Measurements from ENCODE around the gene NMNAT2.
"Not testable (repeated sequence)": the region's sequence is repeated elsewhere in the genome, so short reads cannot be mapped to it uniquely, and the experiment has no call there.

Gene NMNAT2

GRCh38 chr1:183416850-183417771 is 1.1 kb downstream of the NMNAT2 start:
- DNase-seq (ENCODE audit: low read depth in 2 of 2), result peak; percentile 11 to 29

- no peak for DNase-seq (ENCODE audit: low read depth in 2 of 2)
These were observed 3.8 kb downstream of the NMNAT2 start for GRCh38 chr1:183414365-183414764.

GRCh38 chr1:183411091-183411490 is 7.1 kb downstream of the NMNAT2 start:
- DNase-seq (ENCODE audit: low read depth in 2 of 2), result no peak

GRCh38 chr1:183407961-183408360 is 10.2 kb downstream of the NMNAT2 start:
- no peak for DNase-seq (ENCODE audit: low read depth in 2 of 2)

- no peak for DNase-seq (ENCODE audit: low read depth in 2 of 2)
These were observed 10.7 kb downstream of the NMNAT2 start for GRCh38 chr1:183407474-183407873.

- DNase-seq (ENCODE audit: low read depth in 2 of 2), result no peak
These were observed 13.7 kb downstream of the NMNAT2 start for GRCh38 chr1:183404476-183404875.

GRCh38 chr1:183403498-183403897 is 14.7 kb downstream of the NMNAT2 start:
- no peak for DNase-seq (ENCODE audit: low read depth in 2 of 2)

- not testable (repeated sequence) for DNase-seq (ENCODE audit: low read depth in 2 of 2)
These were observed 16.6 kb downstream of the NMNAT2 start for GRCh38 chr1:183401565-183401964.

- no peak for DNase-seq (ENCODE audit: low read depth in 2 of 2)
These were observed 23.7 kb downstream of the NMNAT2 start for GRCh38 chr1:183394435-183394834.

- no peak for DNase-seq (ENCODE audit: low read depth in 2 of 2)
These were observed 26.3 kb downstream of the NMNAT2 start for GRCh38 chr1:183391863-183392262.

- DNase-seq (ENCODE audit: low read depth in 2 of 2), result no peak
These were observed 27.6 kb downstream of the NMNAT2 start for GRCh38 chr1:183390561-183390960.

- no peak for DNase-seq (ENCODE audit: low read depth in 2 of 2)
These were observed 29.4 kb downstream of the NMNAT2 start for GRCh38 chr1:183388735-183389134.

GRCh38 chr1:183385340-183386144 is 32.6 kb downstream of the NMNAT2 start:
- no peak for DNase-seq (ENCODE audit: low read depth in 2 of 2)

GRCh38 chr1:183379951-183380350 is 38.2 kb downstream of the NMNAT2 start:
- DNase-seq (ENCODE audit: low read depth in 2 of 2), result no peak

GRCh38 chr1:183375381-183375780 is 42.8 kb downstream of the NMNAT2 start:
- DNase-seq (ENCODE audit: low read depth in 2 of 2), result no peak

GRCh38 chr1:183374825-183375224 is 43.4 kb downstream of the NMNAT2 start:
- DNase-seq (ENCODE audit: low read depth in 2 of 2), result no peak

- DNase-seq (ENCODE audit: low read depth in 2 of 2), result no peak
These were observed 45.5 kb downstream of the NMNAT2 start for GRCh38 chr1:183372586-183373230.

- DNase-seq (ENCODE audit: low read depth in 2 of 2), result no peak
These were observed 47.7 kb downstream of the NMNAT2 start for GRCh38 chr1:183370399-183371058.

GRCh38 chr1:183368213-183369108 is 49.7 kb downstream of the NMNAT2 start:
- no peak for DNase-seq (ENCODE audit: low read depth in 2 of 2)

- no peak for DNase-seq (ENCODE audit: low read depth in 2 of 2)
These were observed 52.1 kb downstream of the NMNAT2 start for GRCh38 chr1:183366116-183366515.

- no peak for DNase-seq (ENCODE audit: low read depth in 2 of 2)
These were observed 52.5 kb downstream of the NMNAT2 start for GRCh38 chr1:183365676-183366075.
